ENCODE data around the gene EPN1. TPM values are rescaled to one million over a fixed set of nuclear protein-coding genes. Genes with fewer than 3 reads are reported as not detected.

Gene EPN1
- total RNA-seq, 6 experiments from 2014 or later = 176 to 191 (median 185) TPM

- peak overlapping the region; percentile 86 for H3K27ac Mint-ChIP-seq
- peaks cover 49% of the 10 kb centered on the region for H3K4me1 Mint-ChIP-seq (ENCODE audit: low read depth)
- TF ChIP-seq CTCF (IDR thresholded peaks at IDR 0.05) = no peak
- peaks cover 18% of the 10 kb centered on the region for H3K36me3 Mint-ChIP-seq (ENCODE audit: low read depth)
- H3K27me3 Mint-ChIP-seq (ENCODE audit: insufficient read depth) = peaks cover 9% of the 10 kb centered on the region
- peak overlapping the region; percentile 92 for H3K4me3 Mint-ChIP-seq
- no peaks in the 10 kb centered on the region for H3K9me3 Mint-ChIP-seq
- no peak for DNase-seq
Measured at GRCh38 chr19:55643887-55644176, 31.2 kb upstream of the EPN1 start.

- no peak for TF ChIP-seq CTCF (IDR thresholded peaks at IDR 0.05)
- peaks cover 9% of the 10 kb centered on the region for H3K27me3 Mint-ChIP-seq (ENCODE audit: insufficient read depth)
- no peaks in the 10 kb centered on the region for H3K9me3 Mint-ChIP-seq
- DNase-seq = no peak
- peaks cover 14% of the 10 kb centered on the region for H3K36me3 Mint-ChIP-seq (ENCODE audit: low read depth)
- peaks cover 44% of the 10 kb centered on the region for H3K4me1 Mint-ChIP-seq (ENCODE audit: low read depth)
- peak overlapping the region; percentile 86 for H3K27ac Mint-ChIP-seq
- peak overlapping the region; percentile 92 for H3K4me3 Mint-ChIP-seq
Measured at GRCh38 chr19:55644191-55644833, 30.7 kb upstream of the EPN1 start.

- DNase-seq = no peak
- Mint-ChIP-seq H3K27me3 (ENCODE audit: insufficient read depth) (peaks cover 9% of the 10 kb centered on the region), H3K9me3 (no peaks in the 10 kb centered on the region), H3K27ac (peak overlapping the region; percentile 86; the same call in 1 of the 2 replicates), H3K36me3 (ENCODE audit: low read depth) (peaks cover 14% of the 10 kb centered on the region), H3K4me1 (ENCODE audit: low read depth) (peaks cover 40% of the 10 kb centered on the region), H3K4me3 (peak overlapping the region; percentile 92)
- TF ChIP-seq CTCF (IDR thresholded peaks at IDR 0.05) = no peak
Measured at GRCh38 chr19:55644842-55645511, 30.0 kb upstream of the EPN1 start.

GRCh38 chr19:55645512-55645881, 29.5 kb upstream of the EPN1 start:
- DNase-seq = no peak
- Mint-ChIP-seq H3K27ac (peak overlapping the region; percentile 52), H3K27me3 (ENCODE audit: insufficient read depth) (peaks cover 6% of the 10 kb centered on the region), H3K9me3 (no peaks in the 10 kb centered on the region), H3K4me3 (peak overlapping the region; percentile 42), H3K4me1 (ENCODE audit: low read depth) (peaks cover 35% of the 10 kb centered on the region), H3K36me3 (ENCODE audit: low read depth) (peaks cover 14% of the 10 kb centered on the region)
- TF ChIP-seq CTCF (IDR thresholded peaks at IDR 0.05) = no peak

- no peak for DNase-seq
- peaks cover 14% of the 10 kb centered on the region for H3K36me3 Mint-ChIP-seq (ENCODE audit: low read depth)
- H3K27ac Mint-ChIP-seq = peak overlapping the region; percentile 69
Measured at GRCh38 chr19:55646889-55647731, 27.9 kb upstream of the EPN1 start.

More at GRCh38 chr19:55646889-55647731, 27.9 kb upstream of the EPN1 start:
- peaks cover 29% of the 10 kb centered on the region for H3K4me1 Mint-ChIP-seq (ENCODE audit: low read depth)
- H3K4me3 Mint-ChIP-seq = peak overlapping the region; percentile 84
- peaks cover 5% of the 10 kb centered on the region for H3K27me3 Mint-ChIP-seq (ENCODE audit: insufficient read depth)
- no peaks in the 10 kb centered on the region for H3K9me3 Mint-ChIP-seq
- peak; percentile 23; the same call in 1 of the 2 replicates for TF ChIP-seq CTCF (IDR thresholded peaks at IDR 0.05)

All from HFFc6 (cell line).